Spinal cord (tissue), 10 donors: ENCODE results near the gene WDR18. TPM values are rescaled to one million over a fixed set of nuclear protein-coding genes. Genes with fewer than 3 reads are reported as not detected.

Experiments used
- DNase-seq, 6 donors: peaks; one replicate each; pipeline versions ENCODE4 v3.0.0 to v3.0.0-alpha.2; 2013 to 2015; ENCODE audit warnings: low spot score in 6 of 6, low read depth in 4 of 6
- H3K27ac ChIP-seq: one replicate; pipeline ENCODE4 v1.5.1; 2013; ENCODE audit warnings: low read depth, low read length, control low read depth
- H3K27me3 ChIP-seq: one replicate; pipeline ENCODE4 v1.6.1; 2013; ENCODE audit warnings: low read length; ENCODE audit not compliant: control insufficient read depth, insufficient read depth
- H3K36me3 ChIP-seq: one replicate; pipeline ENCODE4 v1.6.1; 2013; ENCODE audit warnings: low read length; ENCODE audit not compliant: control insufficient read depth, insufficient read depth
- H3K4me1 ChIP-seq: one replicate; pipeline ENCODE4 v1.6.1; 2013; ENCODE audit warnings: low read length; ENCODE audit not compliant: control insufficient read depth, insufficient read depth
- H3K4me3 ChIP-seq: one replicate; pipeline ENCODE4 v1.5.1; 2013; ENCODE audit warnings: low read depth, low read length, control low read depth
- H3K9me3 ChIP-seq: one replicate; pipeline ENCODE4 v1.6.1; 2013; ENCODE audit warnings: low read length; ENCODE audit not compliant: control insufficient read depth, insufficient read depth
- WGBS: methylation state at CpG from one replicate; pipeline ENCODE4 v1.1.5; 2013; ENCODE audit warnings: missing lambda C conversion rate; ENCODE audit not compliant: insufficient coverage; 5-methylcytosine and 5-hydroxymethylcytosine counted together
- polyA plus RNA-seq, 2 donors: library from polyadenylated mRNA; unstranded; fragments of 120-200 nt; gene quantifications; one replicate each; pipeline ENCODE4 v1.2.1, GENCODE V29; 2013; ENCODE audit not compliant: insufficient read length in 2 of 2
- total RNA-seq, 2 donors: library from RNA; depleted of rRNA in 1 of 2; stranded (reverse); fragments of 120-200 nt in 1 of 2; fragments of >200 nt in 1 of 2; gene quantifications; one replicate each; pipeline versions ENCODE4 v1.2.3 to v1.2.4, GENCODE V29; 2013 to 2014
- donor health status: healthy.

WDR18 gene
- total and polyA plus RNA-seq, 4 donors, result 37.4 to 64.0 (median 50.0) TPM

- WGBS, result 99% methylated on average over 10 of the region's 10 CpGs
- H3K4me3 ChIP-seq, result no peak overlapping the region
Measured at GRCh38 chr19:1013218-1013617, 29.1 kb downstream of the WDR18 start.

GRCh38 chr19:1014161-1015060 lies 30.3 kb downstream of the WDR18 start:
- H3K36me3 ChIP-seq, result peaks cover 97% of the 10 kb centered on the region
- no peaks in the 10 kb centered on the region for H3K9me3 ChIP-seq
- H3K4me3 ChIP-seq, result no peak overlapping the region

More at GRCh38 chr19:1013218-1013617, 29.1 kb downstream of the WDR18 start:
- H3K9me3 ChIP-seq, result no peaks in the 10 kb centered on the region
- no peak overlapping the region for H3K27ac ChIP-seq
- no peak for DNase-seq
- peaks cover 33% of the 10 kb centered on the region for H3K4me1 ChIP-seq
- peaks cover 99% of the 10 kb centered on the region for H3K36me3 ChIP-seq
- H3K27me3 ChIP-seq, result no peaks in the 10 kb centered on the region

GRCh38 chr19:1015061-1015781 lies 31.1 kb downstream of the WDR18 start:
- H3K9me3 ChIP-seq, result no peaks in the 10 kb centered on the region
- no peaks in the 10 kb centered on the region for H3K27me3 ChIP-seq
- H3K4me1 ChIP-seq, result peaks cover 51% of the 10 kb centered on the region
- H3K27ac ChIP-seq, result peak overlapping the region; percentile 40
- WGBS, result 92% methylated on average over 28 of the region's 29 CpGs
- H3K4me3 ChIP-seq, result no peak overlapping the region
- no peak for DNase-seq
- H3K36me3 ChIP-seq, result peaks cover 96% of the 10 kb centered on the region

More at GRCh38 chr19:1014161-1015060, 30.3 kb downstream of the WDR18 start:
- Histone ChIP-seq H3K4me1 (peaks cover 43% of the 10 kb centered on the region), H3K27me3 (no peaks in the 10 kb centered on the region), H3K27ac (no peak overlapping the region)
- WGBS, result 95% methylated on average over 47 of the region's 49 CpGs
- DNase-seq, result no peak

- Histone ChIP-seq H3K4me1 (peaks cover 54% of the 10 kb centered on the region), H3K27ac (peak overlapping the region; percentile 40), H3K27me3 (no peaks in the 10 kb centered on the region), H3K36me3 (peaks cover 88% of the 10 kb centered on the region), H3K4me3 (no peak overlapping the region), H3K9me3 (no peaks in the 10 kb centered on the region)
- 42% methylated on average over 31 of the region's 31 CpGs for WGBS
- DNase-seq, result peak in 1 of 6 donors; percentile 23
Measured at GRCh38 chr19:1015782-1016646, 31.9 kb downstream of the WDR18 start.

- H3K36me3 ChIP-seq, result peaks cover 81% of the 10 kb centered on the region
- H3K4me1 ChIP-seq, result peaks cover 57% of the 10 kb centered on the region
- H3K9me3 ChIP-seq, result no peaks in the 10 kb centered on the region
- 59% methylated on average over 12 of the region's 12 CpGs for WGBS
- H3K4me3 ChIP-seq, result no peak overlapping the region
- no peak for DNase-seq
- no peaks in the 10 kb centered on the region for H3K27me3 ChIP-seq
- H3K27ac ChIP-seq, result no peak overlapping the region
Measured at GRCh38 chr19:1016647-1017114, 32.5 kb downstream of the WDR18 start.

GRCh38 chr19:1017115-1017905 lies 33.2 kb downstream of the WDR18 start:
- Histone ChIP-seq H3K4me3 (no peak overlapping the region), H3K27ac (no peak overlapping the region), H3K27me3 (no peaks in the 10 kb centered on the region), H3K4me1 (peaks cover 61% of the 10 kb centered on the region), H3K9me3 (no peaks in the 10 kb centered on the region), H3K36me3 (peaks cover 75% of the 10 kb centered on the region)
- WGBS, result 70% methylated on average over 24 of the region's 24 CpGs
- no peak for DNase-seq

- no peak for DNase-seq
- Histone ChIP-seq H3K4me1 (peaks cover 61% of the 10 kb centered on the region), H3K9me3 (no peaks in the 10 kb centered on the region), H3K4me3 (no peak overlapping the region), H3K27me3 (no peaks in the 10 kb centered on the region), H3K27ac (no peak overlapping the region), H3K36me3 (peaks cover 69% of the 10 kb centered on the region)
- WGBS, result 93% methylated on average over 7 of the region's 9 CpGs
Measured at GRCh38 chr19:1017906-1018305, 33.8 kb downstream of the WDR18 start.

- Histone ChIP-seq H3K4me1 (peaks cover 61% of the 10 kb centered on the region), H3K9me3 (no peaks in the 10 kb centered on the region), H3K36me3 (peaks cover 64% of the 10 kb centered on the region), H3K4me3 (no peak overlapping the region), H3K27me3 (no peaks in the 10 kb centered on the region), H3K27ac (no peak overlapping the region)
- no peak for DNase-seq
- 83% methylated on average over 3 of the region's 5 CpGs for WGBS
Measured at GRCh38 chr19:1018393-1018792, 34.2 kb downstream of the WDR18 start.
